ENCODE results near the gene STARD10. TPM values are rescaled to one million over a fixed set of nuclear protein-coding genes. Genes with fewer than 3 reads are reported as not detected.
"Not testable (repeated sequence)": the region's sequence is repeated elsewhere in the genome, so short reads cannot be mapped to it uniquely, and the experiment has no call there.

The STARD10 gene
- total and polyA plus RNA-seq, 2 donors (not counting 3 experiments of a cell fraction or from before 2014, with no cell fraction given): 16.1 to 22.5 TPM

DNA sequence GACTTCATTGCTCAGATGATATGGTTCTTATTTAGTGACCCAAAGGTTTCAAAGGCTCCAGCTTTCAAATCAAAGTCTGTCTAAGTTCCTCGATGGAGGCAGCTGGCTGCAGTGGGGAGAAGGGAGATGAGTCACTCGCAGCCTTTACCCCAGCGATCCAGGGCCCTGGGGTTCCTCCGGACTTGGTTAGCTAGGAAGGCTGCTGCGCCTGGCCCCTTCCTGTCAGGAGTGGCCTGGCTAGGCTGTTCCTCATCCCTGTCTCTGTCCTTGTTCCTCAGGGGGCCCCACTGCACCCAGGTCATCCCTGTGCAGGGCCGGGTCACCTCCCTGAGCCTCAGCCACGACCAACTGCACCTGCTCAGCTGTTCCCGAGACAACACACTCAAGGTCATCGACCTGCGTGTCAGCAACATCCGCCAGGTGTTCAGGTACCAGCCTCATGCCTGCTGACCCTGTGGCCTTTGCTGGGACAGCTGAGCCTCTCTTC, 34.3 kb upstream of the STARD10 start:
- H3K4me3 ChIP-seq (replicated peaks in 1 of 3; ENCODE audit: insufficient read depth in 1 of 3, low read depth in 1 of 3, low read length in 3 of 3): no peak overlapping the region
- no peaks in the 10 kb centered on the region for H3K4me1 ChIP-seq (ENCODE audit: control insufficient read depth, extremely low read depth, insufficient read depth, low read length)
- no peaks in the 10 kb centered on the region for H3K9me3 ChIP-seq (replicated peaks; ENCODE audit: control insufficient read depth, insufficient read depth, low read length)
- dilution Hi-C loops (cut with MboI; ENCODE audit: extremely low pct_ligation_motif_present, low sequenced_read_pairs) (no loop called here), intact Hi-C loops (cut with micrococcal nuclease) (loop anchor here (10.0 kb wide), 1 partner anchor 547 kb away; the partner anchor contains the start of gene RELT)
- no peak overlapping the region for H3K27ac ChIP-seq (ENCODE audit: insufficient read depth, low read depth, low read length)
- no peak for TF ChIP-seq FOS (IDR thresholded peaks at IDR 0.05; ENCODE audit: borderline replicate concordance, insufficient read depth, low read length)
- TF ChIP-seq EZH2 (IDR thresholded peaks at IDR 0.05; ENCODE audit: borderline replicate concordance, low read depth, low read length, severe bottlenecking): no peak
- no peak for FAIRE-seq
- no peaks in the 10 kb centered on the region for H3K9me1 ChIP-seq (replicated peaks; ENCODE audit: control insufficient read depth, extremely low read depth, insufficient read depth, low read length)
- H4K20me1 ChIP-seq (replicated peaks; ENCODE audit: control insufficient read depth, extremely low read depth, insufficient read depth, low read length): no peaks in the 10 kb centered on the region
- H3K9ac ChIP-seq (replicated peaks; ENCODE audit: extremely low read depth, insufficient read depth, low read length): no peak overlapping the region
- H3K79me2 ChIP-seq (ENCODE audit: control insufficient read depth, insufficient read depth, low read length): no peaks in the 10 kb centered on the region
- no peaks in the 10 kb centered on the region for H3K36me3 ChIP-seq (ENCODE audit: control insufficient read depth in 2 of 2, extremely low read depth in 1 of 2, insufficient read depth in 2 of 2, low read length in 2 of 2)
- no peak for DNase-seq (ENCODE audit: low read depth, low spot score)
- no peak overlapping the region for H3K4me2 ChIP-seq (ENCODE audit: insufficient read depth, low read length)
- no peaks in the 10 kb centered on the region for H3K27me3 ChIP-seq (ENCODE audit: control insufficient read depth in 2 of 2, insufficient read depth in 2 of 2, low read length in 2 of 2)
- CTCF ChIA-PET: interaction anchor here (0.7 to 7.9 kb wide), 14 partner anchors 13 to 467 kb away, joined by 3 to 196 read pairs (median 4); partner anchors contain the start of gene STARD10
- BruUV-seq (replicated peaks): no TSS peak
- H2AFZ ChIP-seq (ENCODE audit: low read depth, low read length): no peak overlapping the region
- POLR2A ChIA-PET: interaction anchor here (0.8 kb wide), 1 partner anchor 350 kb away, joined by 3 read pairs; no protein-coding TSS in a partner anchor

DNA sequence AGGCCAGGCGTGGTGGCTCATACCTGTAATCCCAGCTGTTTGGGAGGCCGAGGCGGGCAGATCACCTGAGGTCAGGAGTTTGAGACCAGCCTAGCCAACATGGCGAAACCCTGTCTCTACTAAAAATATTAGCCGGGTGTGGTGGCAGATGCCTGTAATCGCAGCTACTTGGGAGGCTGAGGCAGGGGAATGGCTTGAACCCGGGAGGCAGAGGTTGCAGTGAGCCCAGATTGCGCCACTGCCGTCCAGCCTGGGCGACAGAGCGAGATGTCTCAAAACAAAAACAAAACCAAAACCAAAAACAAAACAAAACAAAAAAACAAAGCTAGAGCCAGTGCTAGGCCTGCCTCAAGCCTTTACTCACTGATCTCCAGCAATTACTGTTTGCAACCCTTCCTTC, 33.8 kb upstream of the STARD10 start:
- H4K20me1 ChIP-seq (replicated peaks; ENCODE audit: control insufficient read depth, extremely low read depth, insufficient read depth, low read length); H3K79me2 ChIP-seq (ENCODE audit: control insufficient read depth, insufficient read depth, low read length); dilution Hi-C loops (cut with MboI; ENCODE audit: extremely low pct_ligation_motif_present, low sequenced_read_pairs); BruUV-seq (replicated peaks); H3K9ac ChIP-seq (replicated peaks; ENCODE audit: extremely low read depth, insufficient read depth, low read length); H3K4me1 ChIP-seq (ENCODE audit: control insufficient read depth, extremely low read depth, insufficient read depth, low read length); H3K36me3 ChIP-seq (ENCODE audit: control insufficient read depth in 2 of 2, extremely low read depth in 1 of 2, insufficient read depth in 2 of 2, low read length in 2 of 2); H3K27me3 ChIP-seq (ENCODE audit: control insufficient read depth in 2 of 2, insufficient read depth in 2 of 2, low read length in 2 of 2); FAIRE-seq; H2AFZ ChIP-seq (ENCODE audit: low read depth, low read length); H3K27ac ChIP-seq (ENCODE audit: insufficient read depth, low read depth, low read length); H3K9me1 ChIP-seq (replicated peaks; ENCODE audit: control insufficient read depth, extremely low read depth, insufficient read depth, low read length); H3K9me3 ChIP-seq (replicated peaks; ENCODE audit: control insufficient read depth, insufficient read depth, low read length); DNase-seq (ENCODE audit: low read depth, low spot score); H3K4me3 ChIP-seq (replicated peaks in 1 of 3; ENCODE audit: insufficient read depth in 1 of 3, low read depth in 1 of 3, low read length in 3 of 3); H3K4me2 ChIP-seq (ENCODE audit: insufficient read depth, low read length): not testable (repeated sequence)
- POLR2A ChIA-PET: interaction anchor here (0.8 kb wide), 1 partner anchor 350 kb away, joined by 3 read pairs; no protein-coding TSS in a partner anchor
- CTCF ChIA-PET: interaction anchor here (0.7 to 7.9 kb wide), 15 partner anchors 13 to 467 kb away, joined by 3 to 196 read pairs (median 4); partner anchors contain the start of gene STARD10
- intact Hi-C loops (cut with micrococcal nuclease): loop anchor here (10.0 kb wide), 1 partner anchor 547 kb away; the partner anchor contains the start of gene RELT
